DND-41 (cell line): ENCODE measurements around the gene MCU.

ENCODE experiments used
- ATAC-seq: fragments of 200-7000 bp; cut with Tn5 transposase; 3 replicates; pipeline ENCODE4 v1.9.1; 2021; ENCODE audit warnings: low read depth; ENCODE audit not compliant: insufficient read depth
- DNase-seq: peaks from one replicate; pipeline ENCODE4 v3.0.0-alpha.2; 2020
- H2AFZ ChIP-seq: 2 replicates; pipeline ENCODE4 v1.6.0; 2012; ENCODE audit warnings: low read depth, low read length
- H3K27ac ChIP-seq: 2 replicates; pipeline ENCODE4 v1.5.1; 2012; ENCODE audit warnings: low read length, inconsistent platforms
- H3K27me3 ChIP-seq: fragments of 200-600 bp; sonication (generic); 2 replicates; pipeline ENCODE4 v1.6.0; 2012; ENCODE audit warnings: low read length, mild to moderate bottlenecking, inconsistent platforms; ENCODE audit not compliant: insufficient read depth, poor library complexity
- H3K36me3 ChIP-seq: 2 replicates; pipeline ENCODE4 v1.5.1; 2012; ENCODE audit warnings: low read length, inconsistent platforms; ENCODE audit not compliant: insufficient read depth
- H3K4me1 ChIP-seq: 2 replicates; pipeline ENCODE4 v1.5.1; 2012; ENCODE audit warnings: mild to moderate bottlenecking, low read length; ENCODE audit not compliant: insufficient read depth
- H3K4me2 ChIP-seq: 2 replicates; pipeline ENCODE4 v1.6.0; 2012; ENCODE audit warnings: mild to moderate bottlenecking, moderate library complexity, low read length, inconsistent platforms; ENCODE audit not compliant: insufficient read depth
- H3K4me3 ChIP-seq, 2 experiments: fragments of 200-600 bp in 1 of 2; shearing (Covaris generic) in 1 of 2; 2 replicates each; pipeline ENCODE4 v1.5.1; 2012 to 2016; ENCODE audit warnings: inconsistent platforms in 2 of 2, low read length in 2 of 2, mild to moderate bottlenecking in 2 of 2, low read depth in 1 of 2, moderate library complexity in 1 of 2
- H3K79me2 ChIP-seq: 2 replicates; pipeline ENCODE4 v1.6.0; 2012; ENCODE audit warnings: low read length, inconsistent platforms; ENCODE audit not compliant: insufficient read depth
- H3K9ac ChIP-seq: 2 replicates; pipeline ENCODE4 v1.6.0; 2012; ENCODE audit warnings: low read depth, mild to moderate bottlenecking, inconsistent platforms, low read length, moderate library complexity
- H3K9me3 ChIP-seq: 2 replicates; pipeline ENCODE4 v1.5.1; 2012; ENCODE audit warnings: low read length, moderate library complexity, mild to moderate bottlenecking, inconsistent platforms; ENCODE audit not compliant: insufficient read depth, severe bottlenecking
- H4K20me1 ChIP-seq: 2 replicates; pipeline ENCODE4 v1.6.0; 2012; ENCODE audit warnings: low read length; ENCODE audit not compliant: insufficient read depth
- EZH2 ChIP-seq: IDR thresholded peaks from 3 replicates; pipeline ENCODE4 v1.6.1; 2012; ENCODE audit warnings: borderline replicate concordance, low read depth, mild to moderate bottlenecking, moderate library complexity, low read length, inconsistent platforms; ENCODE audit not compliant: severe bottlenecking
- TF ChIP-seq, protein P1 (sequence below): IDR thresholded peaks from 2 replicates; pipeline ENCODE4 v1.5.1; 2012; ENCODE audit warnings: borderline replicate concordance, low read length, moderate library complexity, mild to moderate bottlenecking; ENCODE audit not compliant: poor library complexity, severe bottlenecking; ENCODE audit errors: extremely low read depth

The MCU gene

GRCh38 chr10:72663971-72664370 lies 28.0 kb upstream of the MCU start:
- Histone ChIP-seq H2AFZ (no peak overlapping the region), H3K27me3 (no peaks in the 10 kb centered on the region), H3K4me2 (no peak overlapping the region), H3K9me3 (no peaks in the 10 kb centered on the region), H4K20me1 (no peaks in the 10 kb centered on the region), H3K4me1 (no peaks in the 10 kb centered on the region), H3K36me3 (no peaks in the 10 kb centered on the region), H3K79me2 (no peaks in the 10 kb centered on the region), H3K27ac (no peak overlapping the region), H3K9ac (no peak overlapping the region), H3K4me3 (no peak overlapping the region)
- TF ChIP-seq EZH2: no peak
- TF ChIP-seq, protein P1, sequence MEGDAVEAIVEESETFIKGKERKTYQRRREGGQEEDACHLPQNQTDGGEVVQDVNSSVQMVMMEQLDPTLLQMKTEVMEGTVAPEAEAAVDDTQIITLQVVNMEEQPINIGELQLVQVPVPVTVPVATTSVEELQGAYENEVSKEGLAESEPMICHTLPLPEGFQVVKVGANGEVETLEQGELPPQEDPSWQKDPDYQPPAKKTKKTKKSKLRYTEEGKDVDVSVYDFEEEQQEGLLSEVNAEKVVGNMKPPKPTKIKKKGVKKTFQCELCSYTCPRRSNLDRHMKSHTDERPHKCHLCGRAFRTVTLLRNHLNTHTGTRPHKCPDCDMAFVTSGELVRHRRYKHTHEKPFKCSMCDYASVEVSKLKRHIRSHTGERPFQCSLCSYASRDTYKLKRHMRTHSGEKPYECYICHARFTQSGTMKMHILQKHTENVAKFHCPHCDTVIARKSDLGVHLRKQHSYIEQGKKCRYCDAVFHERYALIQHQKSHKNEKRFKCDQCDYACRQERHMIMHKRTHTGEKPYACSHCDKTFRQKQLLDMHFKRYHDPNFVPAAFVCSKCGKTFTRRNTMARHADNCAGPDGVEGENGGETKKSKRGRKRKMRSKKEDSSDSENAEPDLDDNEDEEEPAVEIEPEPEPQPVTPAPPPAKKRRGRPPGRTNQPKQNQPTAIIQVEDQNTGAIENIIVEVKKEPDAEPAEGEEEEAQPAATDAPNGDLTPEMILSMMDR: no peak
- DNase-seq (no peak), ATAC-seq (no peak)

DNA sequence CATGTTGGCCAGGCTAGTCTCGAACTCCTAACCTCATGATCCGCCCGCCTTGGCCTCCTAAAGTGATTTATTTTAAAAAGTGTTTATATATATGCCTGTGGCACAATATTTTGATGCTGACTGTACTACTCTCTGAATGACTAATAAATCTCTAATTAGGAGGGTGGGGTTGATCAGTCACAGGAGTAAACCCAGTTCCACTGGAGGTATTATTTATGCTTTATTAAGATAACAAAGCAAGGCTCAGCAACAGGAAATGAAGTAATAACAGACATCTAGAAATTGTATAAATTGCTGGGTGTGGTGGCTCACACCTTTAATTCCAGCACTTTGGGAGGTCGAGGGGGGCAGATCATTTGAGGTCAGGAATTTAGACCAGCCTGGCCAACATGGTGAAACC lies 26.0 kb upstream of the MCU start:
- Histone ChIP-seq H3K79me2 (no peaks in the 10 kb centered on the region), H3K9ac (no peak overlapping the region), H3K4me3 (no peak overlapping the region), H4K20me1 (no peaks in the 10 kb centered on the region), H3K9me3 (no peaks in the 10 kb centered on the region), H3K27ac (no peak overlapping the region), H3K36me3 (no peaks in the 10 kb centered on the region), H2AFZ (no peak overlapping the region), H3K4me1 (no peaks in the 10 kb centered on the region), H3K27me3 (no peaks in the 10 kb centered on the region), H3K4me2 (no peak overlapping the region)
- ATAC-seq (no peak), DNase-seq (no peak)
- TF ChIP-seq, protein P1: no peak
- no peak for TF ChIP-seq EZH2

- Histone ChIP-seq H3K4me3 (no peak overlapping the region), H3K9me3 (no peaks in the 10 kb centered on the region)
- ATAC-seq: no peak
Measured at GRCh38 chr10:72667207-72667864, 24.6 kb upstream of the MCU start.

More at GRCh38 chr10:72667207-72667864, 24.6 kb upstream of the MCU start:
- Histone ChIP-seq H2AFZ (no peak overlapping the region), H3K27me3 (no peaks in the 10 kb centered on the region), H3K4me1 (no peaks in the 10 kb centered on the region), H4K20me1 (no peaks in the 10 kb centered on the region), H3K36me3 (no peaks in the 10 kb centered on the region), H3K4me2 (no peak overlapping the region), H3K27ac (no peak overlapping the region), H3K9ac (no peak overlapping the region), H3K79me2 (no peaks in the 10 kb centered on the region)
- DNase-seq: no peak
- no peak for TF ChIP-seq EZH2
- TF ChIP-seq, protein P1: no peak
